Endothelial cell of umbilical vein (primary cell): ENCODE results near the gene H2BK1. TPM values are rescaled to one million over a fixed set of nuclear protein-coding genes. Genes with fewer than 3 reads are reported as not detected.

Experiments used
- BruUV-seq: library from RNA; stranded (reverse); fragments of 400-500 nt; replicated peaks from 2 replicates; lab custom pipeline; 2021; lab: Mats Ljungman, UMichigan
- CTCF ChIA-PET: fragments of 300-600, 350-600 bp; sonication (Branson Sonifier 250); formaldehyde crosslinking; loops from one replicate; lab custom pipeline; 2021; ENCODE audit warnings: antibody characterized with exemption, inconsistent platforms; lab: Charles Lee
- POLR2A ChIA-PET: fragments of 300-600, 350-600 bp; sonication (Branson Sonifier 250); formaldehyde crosslinking; loops from one replicate; lab custom pipeline; 2021; ENCODE audit warnings: antibody characterized with exemption, inconsistent platforms; lab: Charles Lee
- DNase-seq: peaks from one replicate; pipeline ENCODE4 v3.0.0-alpha.2; 2011; ENCODE audit warnings: low read depth, low spot score
- FAIRE-seq: peaks from 2 replicates; lab custom pipeline; 2011; peaks lifted over from hg19 to GRCh38; lab: Jason Lieb, UNC
- H2AFZ ChIP-seq: 2 replicates; pipeline ENCODE4 v1.6.0; 2012; ENCODE audit warnings: low read depth, low read length, control low read depth, inconsistent platforms
- H3K27ac ChIP-seq: 2 replicates; pipeline ENCODE4 v1.5.1; 2011; ENCODE audit warnings: low read depth, mild to moderate bottlenecking, control low read depth, low read length, moderate library complexity; ENCODE audit not compliant: insufficient read depth
- H3K27me3 ChIP-seq, 2 experiments: 2 replicates each; pipeline versions ENCODE4 v1.6.0 to v1.6.1; 2011; ENCODE audit warnings: low read length in 2 of 2, mixed read lengths in 1 of 2; ENCODE audit not compliant: control insufficient read depth in 2 of 2, insufficient read depth in 2 of 2
- H3K36me3 ChIP-seq, 2 experiments: 2 replicates in 1 of 2; 3 replicates in 1 of 2; pipeline ENCODE4 v1.5.1; 2011; ENCODE audit warnings: low read length in 2 of 2, mild to moderate bottlenecking in 1 of 2, moderate library complexity in 1 of 2; ENCODE audit not compliant: control insufficient read depth in 2 of 2, insufficient read depth in 2 of 2; ENCODE audit errors: extremely low read depth in 1 of 2
- H3K4me1 ChIP-seq: 3 replicates; pipeline ENCODE4 v1.5.1; 2011; ENCODE audit warnings: mild to moderate bottlenecking, low read length; ENCODE audit not compliant: control insufficient read depth, insufficient read depth; ENCODE audit errors: extremely low read depth
- H3K4me2 ChIP-seq: 2 replicates; pipeline ENCODE4 v1.6.1; 2011; ENCODE audit warnings: low read length, control low read depth, mixed read lengths; ENCODE audit not compliant: insufficient read depth
- H3K4me3 ChIP-seq, 3 experiments: fragments of 200-600 bp in 1 of 3; sonication (generic), shearing (Covaris generic) in 1 of 3; replicated peaks in 1 of 3; 2 replicates each; pipeline ENCODE4 v1.5.1; 2011 to 2016; ENCODE audit warnings: control low read depth in 3 of 3, low read length in 3 of 3, mild to moderate bottlenecking in 2 of 3, inconsistent platforms in 1 of 3, low read depth in 1 of 3, moderate library complexity in 1 of 3; ENCODE audit not compliant: insufficient read depth in 1 of 3
- H3K79me2 ChIP-seq: 2 replicates; pipeline ENCODE4 v1.6.0; 2012; ENCODE audit warnings: low read length, inconsistent platforms; ENCODE audit not compliant: control insufficient read depth, insufficient read depth
- H3K9ac ChIP-seq: replicated peaks from 2 replicates; pipeline ENCODE3; 2011; ENCODE audit warnings: low read length, control low read depth; ENCODE audit not compliant: insufficient read depth; ENCODE audit errors: extremely low read depth
- H3K9me1 ChIP-seq: replicated peaks from 3 replicates; pipeline ENCODE4 v1.6.0; 2011; ENCODE audit warnings: mild to moderate bottlenecking, low read length; ENCODE audit not compliant: control insufficient read depth, insufficient read depth; ENCODE audit errors: extremely low read depth
- H3K9me3 ChIP-seq: replicated peaks from 2 replicates; pipeline ENCODE4 v1.5.1; 2012; ENCODE audit warnings: low read length, inconsistent platforms; ENCODE audit not compliant: control insufficient read depth, insufficient read depth
- H4K20me1 ChIP-seq: replicated peaks from 2 replicates; pipeline ENCODE3; 2011; ENCODE audit warnings: mild to moderate bottlenecking, low read length; ENCODE audit not compliant: control insufficient read depth, insufficient read depth; ENCODE audit errors: extremely low read depth
- EZH2 ChIP-seq: IDR thresholded peaks from 2 replicates; pipeline ENCODE4 v1.6.1; 2012; ENCODE audit warnings: borderline replicate concordance, low read depth, mild to moderate bottlenecking, moderate library complexity, low read length, inconsistent platforms; ENCODE audit not compliant: severe bottlenecking
- FOS ChIP-seq: IDR thresholded peaks from 2 replicates; pipeline ENCODE4 v1.6.1; 2011; ENCODE audit warnings: mild to moderate bottlenecking, low read length, moderate library complexity, borderline replicate concordance; ENCODE audit not compliant: insufficient read depth
- GATA2 ChIP-seq: IDR thresholded peaks from 2 replicates; pipeline ENCODE4 v1.7.0; 2011; ENCODE audit warnings: low read depth, mild to moderate bottlenecking, moderate library complexity, mixed read lengths, low read length; ENCODE audit not compliant: insufficient read length, insufficient read depth
- JUN ChIP-seq: IDR thresholded peaks from 2 replicates; pipeline ENCODE4 v1.6.1; 2011; ENCODE audit warnings: borderline replicate concordance, low read depth; ENCODE audit not compliant: insufficient read length, insufficient read depth
- MAX ChIP-seq: IDR thresholded peaks from 2 replicates; pipeline ENCODE4 v1.6.1; 2011; ENCODE audit not compliant: insufficient read depth, insufficient read length
- MYC ChIP-seq: IDR thresholded peaks from one replicate; pipeline ENCODE4 v1.6.1; 2011; ENCODE audit warnings: mild to moderate bottlenecking, low read depth, low read length
- POLR2A ChIP-seq: IDR thresholded peaks from 2 replicates; pipeline ENCODE4 v1.6.1; 2012; ENCODE audit warnings: low read depth, mild to moderate bottlenecking, control low read depth, low read length
- POLR2AphosphoS5 ChIP-seq: IDR thresholded peaks from 2 replicates; pipeline ENCODE4 v1.6.1; 2012; ENCODE audit warnings: low read depth, mild to moderate bottlenecking, control low read depth, low read length, moderate library complexity; ENCODE audit not compliant: insufficient read depth
- dilution Hi-C: fragments of 300-500 bp; cut with MboI; formaldehyde crosslinking; loops from one replicate; pipeline ENCODE4 v1.15.0; 2019; ENCODE audit warnings: low sequenced_read_pairs; ENCODE audit not compliant: extremely low pct_ligation_motif_present
- intact Hi-C: fragments of 100-400 bp; cut with micrococcal nuclease; formaldehyde crosslinking; loops from one replicate; pipeline ENCODE4 v1.10.0; 2022
- polyA plus RNA-seq, 4 experiments: library from polyadenylated mRNA; depleted of rRNA in 3 of 4; stranded (reverse) in 3 of 4; unstranded in 1 of 4; fragments of >200 nt; gene quantifications; 2 replicates each; pipeline versions ENCODE4 v1.2.1 to v1.2.3, GENCODE V29; 2011 to 2012; ENCODE audit warnings: missing spikeins in 1 of 4
- total RNA-seq: library from RNA; stranded (reverse); gene quantifications from 2 replicates; pipeline ENCODE4 v1.2.3, GENCODE V29; 2021
- TF ChIP-seq, protein P1 (sequence below), 2 donors: IDR thresholded peaks; 1 replicate in 1 of 2; 2 replicates in 1 of 2; pipeline ENCODE4 v1.5.1; 2011; ENCODE audit warnings: low read length in 2 of 2, mild to moderate bottlenecking in 2 of 2, moderate library complexity in 2 of 2, control low read depth in 1 of 2, inconsistent platforms in 1 of 2, low read depth in 1 of 2; ENCODE audit not compliant: insufficient read depth in 1 of 2; ENCODE audit errors: extremely low read depth in 1 of 2

H2BK1 gene
- total and polyA plus RNA-seq, 2 donors (not counting 3 experiments of a cell fraction or from before 2014, with no cell fraction given): not detected

DNA sequence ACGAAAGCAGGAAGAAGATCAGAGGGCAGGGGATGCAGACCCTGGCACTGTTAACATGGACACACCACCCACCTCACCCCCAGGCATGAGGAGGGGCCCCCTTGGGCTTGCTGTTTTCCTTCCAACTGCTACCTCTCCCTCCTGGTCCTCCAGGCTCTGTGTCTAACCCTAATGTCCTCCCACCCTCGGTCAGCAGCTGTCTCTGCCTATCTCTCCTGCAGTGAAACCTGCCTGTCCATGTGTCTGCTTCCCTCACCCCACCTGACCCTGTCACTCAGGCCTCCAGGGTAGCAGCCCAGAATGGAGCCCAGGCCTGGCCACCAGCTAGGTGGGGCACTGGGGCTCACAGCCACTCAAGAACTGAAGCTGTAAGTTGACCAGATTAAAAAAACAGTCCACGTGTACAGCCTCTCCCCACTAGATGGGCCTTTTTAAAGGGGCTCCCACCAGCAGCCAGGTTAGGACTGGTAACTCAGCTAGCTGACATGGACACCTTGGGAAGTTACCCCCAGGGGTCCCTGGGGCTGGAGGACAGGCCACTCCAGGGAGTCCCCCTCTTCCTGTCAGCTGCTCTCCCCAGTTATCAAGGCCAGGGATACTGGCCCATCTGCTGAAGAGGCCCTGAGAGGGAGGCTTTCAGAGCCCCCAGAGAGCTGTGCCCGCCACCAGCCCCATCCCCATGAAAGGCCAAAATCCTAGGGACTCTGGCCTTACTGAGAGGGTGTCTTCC, 36.7 kb upstream of the H2BK1 start:
- dilution Hi-C loops: no loop called here
- intact Hi-C loops: no loop called here
- Histone ChIP-seq H2AFZ (no peak overlapping the region), H3K4me1 (peaks cover 15% of the 10 kb centered on the region), H3K4me3 (no peak overlapping the region), H3K4me2 (no peak overlapping the region), H3K36me3 (no peaks in the 10 kb centered on the region), H3K9me3 (no peaks in the 10 kb centered on the region), H3K27ac (no peak overlapping the region), H3K9me1 (no peaks in the 10 kb centered on the region), H3K79me2 (no peaks in the 10 kb centered on the region), H3K9ac (no peak overlapping the region), H4K20me1 (no peaks in the 10 kb centered on the region), H3K27me3 (peaks cover 0 to 6% of the 10 kb centered on the region in 2 experiments)
- CTCF ChIA-PET: interaction anchor here (1.1 kb wide), 1 partner anchor 20 kb away, joined by 4 read pairs; the partner anchor contains the start of gene ABCF2
- no TSS peak for BruUV-seq
- TF ChIP-seq, protein P1, sequence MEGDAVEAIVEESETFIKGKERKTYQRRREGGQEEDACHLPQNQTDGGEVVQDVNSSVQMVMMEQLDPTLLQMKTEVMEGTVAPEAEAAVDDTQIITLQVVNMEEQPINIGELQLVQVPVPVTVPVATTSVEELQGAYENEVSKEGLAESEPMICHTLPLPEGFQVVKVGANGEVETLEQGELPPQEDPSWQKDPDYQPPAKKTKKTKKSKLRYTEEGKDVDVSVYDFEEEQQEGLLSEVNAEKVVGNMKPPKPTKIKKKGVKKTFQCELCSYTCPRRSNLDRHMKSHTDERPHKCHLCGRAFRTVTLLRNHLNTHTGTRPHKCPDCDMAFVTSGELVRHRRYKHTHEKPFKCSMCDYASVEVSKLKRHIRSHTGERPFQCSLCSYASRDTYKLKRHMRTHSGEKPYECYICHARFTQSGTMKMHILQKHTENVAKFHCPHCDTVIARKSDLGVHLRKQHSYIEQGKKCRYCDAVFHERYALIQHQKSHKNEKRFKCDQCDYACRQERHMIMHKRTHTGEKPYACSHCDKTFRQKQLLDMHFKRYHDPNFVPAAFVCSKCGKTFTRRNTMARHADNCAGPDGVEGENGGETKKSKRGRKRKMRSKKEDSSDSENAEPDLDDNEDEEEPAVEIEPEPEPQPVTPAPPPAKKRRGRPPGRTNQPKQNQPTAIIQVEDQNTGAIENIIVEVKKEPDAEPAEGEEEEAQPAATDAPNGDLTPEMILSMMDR (IDR thresholded peaks at IDR 0.05; ENCODE audit: extremely low read depth in 1 of 2, insufficient read depth in 1 of 2, low read depth in 1 of 2, low read length in 2 of 2): no peak
- TF ChIP-seq POLR2A (no peak), JUN (no peak), GATA2 (no peak), POLR2AphosphoS5 (no peak), EZH2 (no peak), MYC (no peak), FOS (no peak), MAX (no peak)
- no peak for FAIRE-seq
- DNase-seq: no peak
- POLR2A ChIA-PET: no interaction called here
